ENCODE measurements around the gene KDM7A. TPM values are rescaled to one million over a fixed set of nuclear protein-coding genes. Genes with fewer than 3 reads are reported as not detected.

The KDM7A gene
- total RNA-seq, 1 experiment from 2014 or later = 11.7 TPM

- H3K4me1 ChIP-seq (ENCODE audit: insufficient read depth, low read length, poor library complexity, severe bottlenecking) = no peaks in the 10 kb centered on the region
- intact Hi-C loops (cut with micrococcal nuclease; ENCODE audit: unreplicated experiment) = no loop called here
- no peaks in the 10 kb centered on the region for H3K36me3 ChIP-seq (ENCODE audit: insufficient read depth, low read length, poor library complexity, severe bottlenecking)
- no peaks in the 10 kb centered on the region for H3K27me3 ChIP-seq (replicated peaks; ENCODE audit: insufficient read depth, low read depth, low read length, poor library complexity)
- H3K27ac ChIP-seq (ENCODE audit: low read depth, low read length, poor library complexity, severe bottlenecking) = no peak overlapping the region
- H3K9me3 ChIP-seq (ENCODE audit: low read depth, low read length, poor library complexity, severe bottlenecking) = no peaks in the 10 kb centered on the region
- no peak for DNase-seq (ENCODE audit: low spot score)
- ChIA-PET POLR2A (ENCODE audit: low non-redundant PET) (interaction anchor here (0.6 kb wide), 1 partner anchor 173 kb away, joined by 3 read pairs; no protein-coding TSS in a partner anchor), CTCF (no interaction called here)
- H3K4me3 ChIP-seq (ENCODE audit: low read depth, low read length, poor library complexity, severe bottlenecking) = no peak overlapping the region
- BruUV-seq (replicated peaks) = no TSS peak
- TF ChIP-seq EZH2 (IDR thresholded peaks at IDR 0.05; ENCODE audit: borderline replicate concordance, low read depth, low read length, poor library complexity, severe bottlenecking) (no peak), CTCF (conservative IDR thresholded peaks at IDR 0.05; ENCODE audit: low read depth, low read length) (no peak)
Observed at GRCh38 chr7:140218656-140219055, 41.9 kb upstream of the KDM7A start.

- CTCF ChIA-PET = no interaction called here
- BruUV-seq (replicated peaks) = no TSS peak
Observed at GRCh38 chr7:140217750-140218501, 41.1 kb upstream of the KDM7A start.

GRCh38 chr7:140215281-140215680 lies 38.5 kb upstream of the KDM7A start:
- TF ChIP-seq EZH2 (IDR thresholded peaks at IDR 0.05; ENCODE audit: borderline replicate concordance, low read depth, low read length, poor library complexity, severe bottlenecking) (no peak), CTCF (conservative IDR thresholded peaks at IDR 0.05; ENCODE audit: low read depth, low read length) (no peak)
- no peak for DNase-seq (ENCODE audit: low spot score)
- Histone ChIP-seq H3K27ac (ENCODE audit: low read depth, low read length, poor library complexity, severe bottlenecking) (no peak overlapping the region), H3K4me3 (ENCODE audit: low read depth, low read length, poor library complexity, severe bottlenecking) (no peak overlapping the region), H3K9me3 (ENCODE audit: low read depth, low read length, poor library complexity, severe bottlenecking) (no peaks in the 10 kb centered on the region), H3K4me1 (ENCODE audit: insufficient read depth, low read length, poor library complexity, severe bottlenecking) (no peaks in the 10 kb centered on the region), H3K27me3 (replicated peaks; ENCODE audit: insufficient read depth, low read depth, low read length, poor library complexity) (no peaks in the 10 kb centered on the region), H3K36me3 (ENCODE audit: insufficient read depth, low read length, poor library complexity, severe bottlenecking) (no peaks in the 10 kb centered on the region)
- intact Hi-C loops (cut with micrococcal nuclease; ENCODE audit: unreplicated experiment) = no loop called here
- BruUV-seq (replicated peaks) = no TSS peak
- POLR2A ChIA-PET (ENCODE audit: low non-redundant PET) = no interaction called here
- CTCF ChIA-PET = no interaction called here

More at GRCh38 chr7:140217750-140218501, 41.1 kb upstream of the KDM7A start:
- no peak overlapping the region for H3K27ac ChIP-seq (ENCODE audit: low read depth, low read length, poor library complexity, severe bottlenecking)
- H3K9me3 ChIP-seq (ENCODE audit: low read depth, low read length, poor library complexity, severe bottlenecking) = no peaks in the 10 kb centered on the region
- H3K27me3 ChIP-seq (replicated peaks; ENCODE audit: insufficient read depth, low read depth, low read length, poor library complexity) = no peaks in the 10 kb centered on the region
- intact Hi-C loops (cut with micrococcal nuclease; ENCODE audit: unreplicated experiment) = no loop called here
- no peak overlapping the region for H3K4me3 ChIP-seq (ENCODE audit: low read depth, low read length, poor library complexity, severe bottlenecking)
- no peak for TF ChIP-seq CTCF (conservative IDR thresholded peaks at IDR 0.05; ENCODE audit: low read depth, low read length)
- no peak for TF ChIP-seq EZH2 (IDR thresholded peaks at IDR 0.05; ENCODE audit: borderline replicate concordance, low read depth, low read length, poor library complexity, severe bottlenecking)
- no peaks in the 10 kb centered on the region for H3K36me3 ChIP-seq (ENCODE audit: insufficient read depth, low read length, poor library complexity, severe bottlenecking)
- H3K4me1 ChIP-seq (ENCODE audit: insufficient read depth, low read length, poor library complexity, severe bottlenecking) = no peaks in the 10 kb centered on the region
- no peak for DNase-seq (ENCODE audit: low spot score)
- POLR2A ChIA-PET (ENCODE audit: low non-redundant PET) = interaction anchor here (0.6 kb wide), 1 partner anchor 172 kb away, joined by 3 read pairs; no protein-coding TSS in a partner anchor
